NCI-H187 treated with DMSO at 0.1 percent for 48 hours (cell line): ENCODE results near the gene ADAM8.
"Not testable (repeated sequence)": the region's sequence is repeated elsewhere in the genome, so short reads cannot be mapped to it uniquely, and the experiment has no call there.

Source experiments
- DNase-seq: peaks from one replicate; lab custom pipeline; 2025; lab: John Stamatoyannopoulos, UW

Gene ADAM8

DNA sequence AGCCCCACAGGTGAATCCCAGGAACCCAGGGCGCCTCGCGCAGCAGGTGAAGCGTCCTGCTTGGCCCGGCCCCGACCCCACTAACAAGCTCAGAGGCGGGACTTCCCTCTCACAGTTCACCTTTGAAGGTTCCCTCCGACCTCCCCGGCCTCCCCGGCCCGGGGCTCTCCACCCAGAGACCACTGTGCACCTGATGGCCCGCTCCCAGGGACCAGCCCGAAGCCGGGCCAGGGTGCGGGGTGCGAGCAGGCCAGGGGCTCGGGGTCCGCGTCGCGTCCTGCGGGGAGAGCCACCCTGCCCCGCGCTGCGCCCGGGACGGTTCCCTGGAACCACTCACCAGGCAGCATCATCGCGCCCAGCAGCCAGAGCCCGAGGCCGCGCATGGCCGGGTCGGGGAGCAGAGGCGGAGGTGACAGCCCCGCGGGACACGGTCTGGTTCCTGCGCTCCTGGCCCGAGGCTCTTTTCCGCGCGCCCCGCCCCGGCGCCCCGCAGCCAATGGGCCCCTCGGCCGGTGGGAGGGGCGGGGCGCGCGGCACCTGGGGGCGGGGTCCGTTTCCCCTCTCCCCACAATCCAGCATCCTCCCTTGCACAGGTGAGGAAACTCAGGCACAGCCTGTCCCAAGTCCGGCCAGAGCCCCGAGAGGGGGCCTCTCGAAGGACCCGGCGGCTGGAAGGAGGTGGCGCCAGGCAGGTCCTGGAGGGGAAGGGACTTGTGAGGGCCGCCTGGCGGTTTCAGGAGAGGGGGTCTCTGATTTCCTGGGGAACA, at the start of gene ADAM8:
TSS of gene ADAM8 (minus strand) at position 434 of the 767 bp plus-strand sequence. CDS start at position 383, 51 bp downstream.
- DNase-seq, result no peak

DNA sequence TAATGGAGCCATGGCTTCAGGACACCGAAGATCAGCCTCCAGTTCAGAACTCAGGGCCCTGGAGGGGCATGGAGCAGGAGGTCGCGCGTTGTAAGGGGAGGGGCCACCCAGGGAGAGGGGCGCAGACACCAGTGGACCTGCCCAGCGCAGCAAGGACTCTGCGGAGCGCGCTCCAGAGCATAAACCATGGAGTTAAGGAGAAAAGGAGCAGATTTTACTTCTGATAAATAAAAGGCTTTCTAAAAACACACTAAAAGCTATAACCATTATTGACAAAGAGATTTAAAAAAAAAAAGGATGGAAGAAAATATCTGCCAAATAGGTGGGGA, 49.5 kb upstream of the ADAM8 start:
- no peak for DNase-seq

- DNase-seq, result no peak
These were observed 49.0 kb upstream of the ADAM8 start for GRCh38 chr10:133325440-133326222.

DNA sequence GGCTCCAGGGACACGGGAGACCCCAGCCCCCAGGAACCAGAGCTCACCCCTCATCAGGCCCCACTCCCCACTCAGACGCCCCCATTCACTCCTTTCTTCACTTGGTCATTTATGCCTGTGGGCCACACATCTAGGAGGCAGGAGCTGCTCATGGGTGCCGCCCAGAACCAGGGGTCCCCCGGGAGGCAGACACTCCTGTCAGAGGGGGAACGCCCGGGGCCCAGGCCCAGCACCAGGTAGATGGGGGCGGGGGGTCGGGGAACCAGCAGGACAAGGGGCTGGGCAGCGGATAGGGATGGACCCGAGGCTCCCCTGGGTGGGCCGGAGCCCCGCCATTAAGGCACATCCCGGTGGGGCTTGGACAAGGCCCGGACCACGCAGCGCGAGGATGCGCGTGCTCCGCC, 48.2 kb upstream of the ADAM8 start:
- DNase-seq, result no peak

GRCh38 chr10:133324198-133324792, 47.6 kb upstream of the ADAM8 start:
- peak; percentile 54 for DNase-seq

- not testable (repeated sequence) for DNase-seq
These were observed 45.5 kb upstream of the ADAM8 start for GRCh38 chr10:133322064-133322709.

DNA sequence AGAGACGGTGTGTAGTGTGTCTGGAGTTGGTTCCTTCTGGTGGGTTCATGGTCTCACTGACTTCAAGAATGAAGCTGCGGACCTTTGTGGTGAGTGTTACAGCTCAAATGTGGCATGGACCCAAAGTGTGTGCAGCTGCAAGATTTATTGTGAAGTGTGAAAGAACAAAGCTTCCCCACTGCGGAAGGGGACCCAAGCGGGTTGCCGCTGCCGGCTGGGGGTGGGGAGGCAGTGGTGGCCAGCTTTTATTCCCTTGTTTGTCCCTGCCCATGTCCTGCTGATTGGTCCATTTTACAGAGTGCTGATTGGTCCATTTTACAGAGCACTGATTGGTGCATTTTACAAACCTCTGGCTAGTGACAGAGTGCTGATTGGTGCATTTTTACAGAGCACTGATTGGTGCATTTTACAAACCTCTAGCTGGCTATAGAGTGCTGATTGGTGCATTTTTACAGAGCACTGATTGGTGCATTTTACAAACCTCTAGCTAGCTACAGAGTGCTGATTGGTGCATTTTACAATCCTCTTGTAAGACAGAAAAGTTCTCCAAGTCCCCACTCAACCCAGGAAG, 44.3 kb upstream of the ADAM8 start:
- DNase-seq, result not testable (repeated sequence)

DNA sequence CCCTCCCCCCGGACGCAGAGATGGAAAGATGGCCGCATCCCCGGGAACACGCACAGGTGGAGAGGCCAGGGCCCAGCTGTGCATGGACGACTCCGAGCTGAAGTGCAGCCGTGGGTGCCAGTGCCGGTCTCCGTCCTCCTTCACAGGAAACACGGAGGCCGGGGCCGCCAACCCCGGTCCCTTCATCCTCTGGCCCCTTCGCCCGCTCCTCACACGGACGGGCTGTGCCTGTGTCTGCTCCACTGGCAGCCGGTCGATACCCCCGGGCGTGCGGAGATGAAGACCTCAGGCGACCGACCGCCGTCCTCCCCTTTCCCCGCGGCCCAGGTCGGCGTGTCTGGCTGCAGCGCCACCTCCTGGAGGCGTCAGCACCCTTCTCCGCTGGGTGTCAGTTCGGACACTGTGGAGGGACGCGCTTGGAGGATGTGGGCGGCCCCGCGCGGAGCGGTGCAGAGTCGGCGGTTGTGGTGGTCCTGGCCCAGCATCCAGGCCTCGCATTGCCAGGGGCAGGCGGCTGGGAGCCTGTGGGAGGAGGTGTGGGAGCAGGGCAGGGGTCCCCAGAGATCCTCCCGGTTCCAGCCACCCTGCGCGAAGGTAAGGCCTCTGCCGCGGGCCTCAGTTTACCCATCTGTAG, 41.9 kb upstream of the ADAM8 start:
- DNase-seq, result no peak

- no peak for DNase-seq
These were observed 40.1 kb upstream of the ADAM8 start for GRCh38 chr10:133316732-133317131.

DNA sequence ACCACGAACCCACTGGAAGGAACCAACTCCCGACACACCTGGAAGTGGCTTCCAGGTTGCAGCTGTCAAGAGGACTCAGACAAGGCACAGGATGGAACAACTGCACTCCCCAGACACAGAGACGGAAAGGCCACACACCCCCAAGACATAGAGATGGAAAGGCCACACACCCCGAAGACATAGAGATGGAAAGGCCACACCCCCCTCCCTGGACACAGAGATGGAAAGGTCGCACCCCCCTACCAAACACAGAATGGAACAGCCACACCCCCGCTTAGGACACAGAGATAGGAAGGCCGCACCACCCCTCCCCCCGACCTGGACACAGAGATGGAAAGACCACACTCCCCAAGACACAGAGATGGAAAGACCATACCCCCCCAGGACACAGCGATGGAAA, 39.6 kb upstream of the ADAM8 start:
- no peak for DNase-seq

GRCh38 chr10:133315847-133316246, 39.2 kb upstream of the ADAM8 start:
- no peak for DNase-seq

- DNase-seq, result no peak
These were observed 38.2 kb upstream of the ADAM8 start for GRCh38 chr10:133314911-133315310.

- no peak for DNase-seq
These were observed 36.5 kb upstream of the ADAM8 start for GRCh38 chr10:133313192-133313591.

DNA sequence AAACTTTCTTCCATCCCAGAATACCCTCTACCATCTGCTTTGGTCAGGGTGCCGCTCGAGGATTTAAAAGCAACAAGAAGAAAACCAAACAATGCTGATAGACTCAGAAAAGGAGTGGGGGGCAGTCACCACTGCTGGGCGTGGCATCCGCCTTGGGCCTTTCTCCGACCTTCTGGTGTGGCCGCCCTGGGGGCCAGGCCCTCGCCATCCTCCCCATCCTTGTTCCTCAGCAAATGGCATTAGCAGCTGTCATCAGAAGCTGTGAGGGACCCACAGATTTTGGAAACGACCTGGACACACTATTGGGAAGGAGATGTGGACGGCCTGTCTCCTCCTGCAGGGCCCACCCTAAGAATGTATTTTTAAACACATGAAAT, 36.1 kb upstream of the ADAM8 start:
- DNase-seq, result no peak

DNA sequence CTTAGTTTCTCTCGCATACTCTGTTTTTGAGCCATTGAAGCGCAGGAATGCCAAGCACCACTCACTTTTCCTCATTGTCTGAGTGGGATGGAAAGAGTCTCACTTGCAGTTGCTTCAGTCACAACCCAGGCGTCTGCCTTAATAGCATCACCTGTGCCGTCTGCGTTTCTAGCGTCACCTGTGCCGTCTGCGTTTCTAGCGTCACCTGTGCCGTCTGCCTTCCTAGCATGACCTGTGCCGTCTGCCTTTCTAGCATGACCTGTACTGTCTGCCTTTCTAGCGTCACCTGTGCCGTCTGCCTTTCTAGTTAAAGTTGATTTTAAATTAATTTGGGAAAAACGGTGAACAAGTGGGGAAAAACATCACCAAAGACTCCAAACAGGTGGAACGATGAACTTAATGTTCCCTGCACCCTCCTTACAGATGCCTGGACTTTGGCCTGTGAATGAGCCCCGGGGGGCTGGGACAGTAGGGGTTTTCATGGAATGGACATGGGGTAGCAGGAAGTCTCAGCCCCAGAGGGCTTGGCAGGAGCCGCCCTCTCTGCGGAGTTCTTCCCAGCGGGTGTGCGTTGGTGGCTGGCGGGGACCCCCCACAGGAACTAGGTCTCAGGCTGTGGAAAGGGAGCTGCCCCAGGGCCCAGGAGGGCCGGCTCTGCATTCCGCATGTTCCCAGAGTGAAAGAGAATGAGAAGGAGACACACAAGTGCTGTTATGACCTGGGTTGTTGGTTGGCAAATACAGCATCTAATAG, 35.5 kb upstream of the ADAM8 start:
- no peak for DNase-seq

DNA sequence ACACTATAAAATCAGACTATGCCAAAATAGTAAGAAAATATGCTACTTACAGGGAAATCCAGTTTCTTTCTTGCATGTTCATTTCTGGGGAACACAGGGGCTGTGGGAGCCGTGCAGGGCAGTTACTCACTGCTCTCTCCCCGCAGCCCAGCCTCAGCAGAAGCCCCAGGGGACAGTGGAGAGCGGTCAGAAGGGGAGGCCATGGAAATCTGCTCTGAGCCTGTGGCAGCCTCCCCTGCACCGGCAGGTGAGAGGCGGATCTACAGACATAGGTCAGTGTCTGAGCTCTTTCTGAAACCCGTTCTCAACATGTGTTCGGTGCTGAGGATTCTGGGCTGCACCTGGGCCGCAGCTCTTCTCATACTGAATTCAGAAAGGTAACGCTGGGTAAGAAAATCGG, 34.9 kb upstream of the ADAM8 start:
- no peak for DNase-seq

DNA sequence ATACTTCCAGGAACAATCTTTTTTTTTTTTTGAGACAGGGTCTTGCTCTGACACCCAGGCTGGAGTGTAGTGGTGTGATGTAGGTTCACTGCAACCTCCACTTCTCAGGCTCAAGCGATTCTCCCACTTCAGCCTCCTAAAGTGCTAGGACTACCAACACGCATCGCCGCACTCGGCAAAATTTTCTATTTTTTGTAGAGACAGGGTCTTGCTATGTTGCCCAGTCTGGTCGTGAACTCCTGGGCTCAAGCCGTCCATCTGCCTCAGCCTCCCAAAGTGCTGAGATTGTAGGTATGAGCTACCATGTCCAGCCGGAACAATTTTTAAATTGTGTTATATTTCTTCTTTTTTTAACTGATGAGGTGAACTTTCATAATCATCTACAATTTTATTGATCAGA, 34.1 kb upstream of the ADAM8 start:
- no peak for DNase-seq

DNA sequence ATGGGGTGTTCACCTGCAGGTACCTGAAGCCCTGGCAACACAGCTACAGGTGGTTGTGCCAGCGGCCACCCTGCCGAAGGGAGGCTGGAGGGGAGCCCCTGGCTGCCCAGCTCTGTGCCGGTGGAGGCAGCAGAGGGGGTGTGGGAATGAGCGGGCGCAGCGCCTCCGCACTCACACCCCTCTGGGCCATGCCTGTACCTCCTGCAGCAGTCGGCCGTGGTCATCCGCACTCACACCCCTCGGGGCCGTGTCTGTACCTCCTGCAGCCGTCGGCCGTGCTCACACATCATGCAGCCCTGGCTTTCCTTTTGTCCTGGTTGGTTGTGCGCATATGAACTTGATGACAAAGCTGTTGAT, 33.7 kb upstream of the ADAM8 start:
- DNase-seq, result no peak

DNA sequence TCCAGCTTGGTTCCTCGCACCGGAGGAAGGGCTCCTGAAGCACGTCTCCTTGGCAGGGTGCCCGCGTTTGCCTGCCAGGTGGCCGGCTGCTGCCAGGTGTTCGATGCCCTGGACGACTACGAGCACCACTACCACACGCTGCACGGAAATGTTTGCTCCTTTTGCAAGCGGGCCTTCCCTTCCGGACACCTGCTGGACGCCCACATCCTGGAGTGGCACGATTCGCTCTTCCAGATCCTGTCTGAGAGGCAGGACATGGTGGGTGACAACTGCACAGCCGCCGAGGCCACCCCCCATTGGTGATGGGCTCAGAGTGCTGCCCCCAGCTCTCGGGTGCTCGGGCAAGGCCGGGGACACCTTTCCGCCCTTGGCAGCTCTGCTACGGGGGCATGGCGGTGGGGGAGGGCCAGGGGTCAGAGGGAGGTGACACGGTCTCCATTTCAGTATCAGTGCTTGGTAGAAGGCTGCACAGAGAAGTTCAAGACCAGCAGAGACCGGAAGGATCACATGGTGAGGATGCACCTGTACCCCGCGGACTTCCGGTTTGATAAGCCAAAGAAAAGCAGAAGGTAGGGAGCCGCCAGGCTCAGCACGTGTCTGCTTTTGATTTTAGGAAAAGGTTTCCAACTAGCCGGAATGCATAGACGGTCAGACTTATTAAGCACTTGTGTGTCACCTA, 33.2 kb upstream of the ADAM8 start:
- DNase-seq, result no peak

DNA sequence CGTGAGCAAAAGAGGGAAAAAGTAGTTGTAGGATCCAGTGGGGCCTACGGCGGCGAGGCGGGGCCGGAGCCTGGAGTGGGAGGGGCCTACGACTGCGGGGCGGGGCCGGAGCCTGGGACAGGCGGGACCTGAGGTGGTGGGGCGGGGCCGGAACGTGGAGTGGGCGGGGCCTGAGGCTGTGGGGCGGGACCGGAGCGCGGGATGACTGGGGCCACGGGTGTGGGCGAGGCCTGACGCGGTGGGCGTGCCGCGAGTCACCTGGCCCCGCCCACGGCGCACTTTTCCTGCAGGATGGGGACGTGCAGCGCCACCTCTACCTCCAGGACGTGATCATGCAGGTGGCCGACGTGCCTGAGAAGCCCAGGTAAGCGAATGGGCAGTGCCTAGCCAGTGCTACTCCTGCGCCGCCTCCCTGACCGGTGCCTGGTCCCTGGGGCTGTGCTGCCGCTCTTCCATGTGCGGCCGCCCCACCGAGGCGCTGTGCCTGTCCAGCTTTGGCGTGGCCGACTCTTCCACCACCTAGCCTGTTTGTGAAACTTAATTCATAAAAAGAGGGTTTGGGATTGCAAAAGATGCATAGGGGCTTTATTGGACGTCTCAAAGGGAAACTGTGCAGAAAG, 32.5 kb upstream of the ADAM8 start:
- DNase-seq, result no peak
